ENCODE results near the gene NIT1.

NIT1 gene

DNA sequence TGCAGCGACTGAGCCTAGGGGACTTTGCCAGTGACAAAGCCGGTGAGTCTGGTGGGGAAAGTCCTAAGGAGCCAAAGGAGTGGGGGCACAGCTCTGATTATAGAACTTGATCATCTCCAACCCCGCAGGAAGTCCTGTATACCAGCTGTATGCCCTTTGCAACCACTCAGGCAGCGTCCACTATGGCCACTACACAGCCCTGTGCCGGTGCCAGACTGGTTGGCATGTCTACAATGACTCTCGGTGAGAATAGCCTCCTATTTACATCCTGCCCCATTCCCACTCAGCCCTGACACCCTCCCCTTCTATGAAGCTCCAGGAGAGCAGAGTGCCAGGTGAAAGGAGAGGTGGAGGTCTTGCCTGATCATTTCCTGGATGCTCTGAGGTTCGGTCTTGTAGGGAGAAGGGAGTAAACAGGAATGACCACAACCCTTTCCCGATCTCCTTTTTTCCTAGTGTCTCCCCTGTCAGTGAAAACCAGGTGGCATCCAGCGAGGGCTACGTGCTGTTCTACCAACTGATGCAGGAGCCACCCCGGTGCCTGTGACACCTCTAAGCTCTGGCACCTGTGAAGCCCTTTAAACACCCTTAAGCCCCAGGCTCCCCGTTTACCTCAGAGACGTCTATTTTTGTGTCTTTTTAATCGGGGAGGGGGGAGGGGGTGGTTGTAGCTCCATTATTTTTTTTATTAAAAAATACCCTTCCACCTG is 47.2 kb downstream of the NIT1 start:
- Histone ChIP-seq H3K27ac (peak overlapping the region; percentile 37 to 94 (median 87)), H3K4me3 (peak overlapping the region in 4 of 7 experiments; percentile 43 to 66 (median 60))

DNA sequence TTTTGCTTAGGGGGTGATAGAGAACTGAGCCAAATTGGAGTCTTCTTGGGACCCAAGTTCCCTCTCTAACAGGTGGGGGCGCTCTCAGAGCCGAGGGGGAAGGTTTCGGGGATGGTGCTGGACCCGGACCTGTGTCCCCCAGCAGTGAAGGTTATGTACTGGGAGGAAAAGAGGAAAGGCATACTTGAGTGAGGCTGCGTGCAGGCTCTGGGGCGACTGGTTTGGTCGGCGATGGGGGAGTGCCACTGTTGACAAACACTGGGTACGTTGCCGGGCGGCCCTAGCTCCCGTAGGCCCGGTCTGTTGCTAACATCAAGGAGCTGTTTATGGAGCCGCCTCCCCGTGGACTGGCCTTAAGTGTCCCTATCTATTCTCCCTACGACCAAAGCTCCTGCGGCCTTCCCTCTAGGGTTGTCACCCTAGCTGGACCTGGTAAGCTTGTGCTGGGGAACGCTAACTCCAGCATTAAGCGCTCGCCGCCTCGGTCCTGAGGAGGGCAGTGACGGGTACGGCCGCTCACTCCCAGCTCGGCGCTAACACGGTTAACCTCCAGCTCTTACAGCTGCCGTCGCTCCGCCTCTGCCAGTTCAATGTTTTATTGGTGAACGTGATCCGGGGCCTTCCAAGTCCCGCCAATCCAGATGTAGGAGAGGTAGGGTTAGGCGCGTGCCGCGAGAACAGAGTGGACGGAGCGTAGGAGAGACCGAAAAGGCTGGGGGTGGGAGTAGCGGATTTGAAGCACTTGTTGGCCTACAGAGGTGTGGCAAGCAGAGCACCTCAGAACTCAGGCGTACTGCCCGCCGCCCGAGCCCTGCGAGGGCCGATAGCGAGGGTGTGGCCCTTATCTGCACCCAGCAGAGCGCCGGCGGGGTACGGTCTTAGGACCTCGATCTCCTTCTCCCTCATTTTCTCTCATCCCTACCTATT is 48.1 kb downstream of the NIT1 start, which contains the start of gene PPOX:
TSS of gene PPOX (plus strand) at position 685 of the 927 bp plus-strand sequence. CDS start 422 bp downstream, outside the sequence.
- Histone ChIP-seq H3K4me3 (peak within 1 kb of the TSS; percentile 43 to 67 (median 62)), H3K27ac (peak within 1 kb of the TSS; percentile 54 to 94 (median 87))

DNA sequence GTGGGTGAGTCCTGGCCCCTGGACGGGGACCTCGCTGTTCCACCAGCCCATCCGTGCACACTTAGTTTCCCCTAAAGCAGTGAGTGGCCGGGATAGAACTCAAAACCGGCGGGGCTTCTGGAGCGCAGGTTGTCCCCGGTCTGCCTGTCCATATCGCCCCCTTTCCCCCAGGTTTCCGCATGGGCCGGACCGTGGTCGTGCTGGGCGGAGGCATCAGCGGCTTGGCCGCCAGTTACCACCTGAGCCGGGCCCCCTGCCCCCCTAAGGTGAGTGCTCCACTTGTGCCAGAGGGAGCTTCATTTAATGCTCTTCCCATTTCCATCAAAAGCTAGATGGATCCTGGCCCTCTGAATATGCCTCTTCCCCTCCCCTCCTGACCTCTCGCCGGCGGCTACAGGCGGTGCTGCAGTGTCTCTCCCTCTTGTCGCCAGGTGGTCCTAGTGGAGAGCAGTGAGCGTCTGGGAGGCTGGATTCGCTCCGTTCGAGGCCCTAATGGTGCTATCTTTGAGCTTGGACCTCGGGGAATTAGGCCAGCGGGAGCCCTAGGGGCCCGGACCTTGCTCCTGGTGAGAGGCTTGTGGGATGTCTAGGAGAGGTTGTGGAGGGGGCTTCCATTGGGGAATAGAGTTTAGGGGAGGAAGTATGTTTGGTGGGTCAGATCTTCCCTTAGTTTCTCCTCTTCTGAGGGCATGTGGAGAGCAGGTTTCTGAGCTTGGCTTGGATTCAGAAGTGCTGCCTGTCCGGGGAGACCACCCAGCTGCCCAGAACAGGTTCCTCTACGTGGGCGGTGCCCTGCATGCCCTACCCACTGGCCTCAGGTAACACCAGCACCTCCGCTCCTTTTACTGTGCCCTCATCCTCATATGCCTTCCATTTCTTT is 49.0 kb downstream of the NIT1 start:
- peak overlapping the region; percentile 43 to 67 (median 62) for H3K4me3 ChIP-seq
- peak overlapping the region; percentile 54 to 94 (median 87) for H3K27ac ChIP-seq

DNA sequence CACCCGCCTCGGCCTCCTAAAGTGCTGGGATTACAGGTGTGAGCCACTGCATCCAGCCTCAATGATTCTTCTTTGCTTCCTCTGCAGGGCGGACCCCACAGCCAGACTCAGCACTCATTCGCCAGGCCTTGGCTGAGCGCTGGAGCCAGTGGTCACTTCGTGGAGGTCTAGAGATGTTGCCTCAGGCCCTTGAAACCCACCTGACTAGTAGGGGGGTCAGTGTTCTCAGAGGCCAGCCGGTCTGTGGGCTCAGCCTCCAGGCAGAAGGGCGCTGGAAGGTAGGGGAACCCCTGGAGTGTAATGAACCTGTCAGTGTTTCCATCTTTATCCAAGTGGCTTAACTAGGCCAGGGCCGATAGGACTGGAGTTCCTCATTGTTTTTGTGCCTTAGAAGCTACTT is 51.0 kb downstream of the NIT1 start:
- H3K4me3 ChIP-seq: no peak overlapping the region

More for the DNA sequence above, 51.0 kb downstream of the NIT1 start:
- H3K27ac ChIP-seq: no peak overlapping the region

All from skin epidermis (tissue), 12 donors.